Measurements from ENCODE around the gene SLC16A9.

The SLC16A9 gene

DNA sequence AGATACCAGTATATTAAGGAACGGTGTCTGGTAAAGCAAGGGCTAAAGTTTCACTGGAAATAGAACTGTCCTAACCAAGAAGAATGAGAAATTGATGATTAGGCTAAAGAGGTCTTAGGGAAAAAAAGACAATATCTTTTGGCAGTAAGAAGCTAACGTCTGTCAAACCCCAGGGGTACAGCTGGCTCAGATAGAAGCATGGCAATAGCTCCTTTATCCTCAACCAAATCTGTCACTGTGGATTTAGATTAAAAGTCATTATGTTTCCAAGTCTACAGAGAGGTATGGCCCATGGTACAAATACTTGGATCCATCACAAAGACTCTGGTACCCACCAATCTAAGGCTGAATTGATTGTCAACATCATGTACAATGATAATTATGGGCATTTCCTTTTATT is 8.6 kb upstream of the SLC16A9 start:
- no peak for DNase-seq

DNA sequence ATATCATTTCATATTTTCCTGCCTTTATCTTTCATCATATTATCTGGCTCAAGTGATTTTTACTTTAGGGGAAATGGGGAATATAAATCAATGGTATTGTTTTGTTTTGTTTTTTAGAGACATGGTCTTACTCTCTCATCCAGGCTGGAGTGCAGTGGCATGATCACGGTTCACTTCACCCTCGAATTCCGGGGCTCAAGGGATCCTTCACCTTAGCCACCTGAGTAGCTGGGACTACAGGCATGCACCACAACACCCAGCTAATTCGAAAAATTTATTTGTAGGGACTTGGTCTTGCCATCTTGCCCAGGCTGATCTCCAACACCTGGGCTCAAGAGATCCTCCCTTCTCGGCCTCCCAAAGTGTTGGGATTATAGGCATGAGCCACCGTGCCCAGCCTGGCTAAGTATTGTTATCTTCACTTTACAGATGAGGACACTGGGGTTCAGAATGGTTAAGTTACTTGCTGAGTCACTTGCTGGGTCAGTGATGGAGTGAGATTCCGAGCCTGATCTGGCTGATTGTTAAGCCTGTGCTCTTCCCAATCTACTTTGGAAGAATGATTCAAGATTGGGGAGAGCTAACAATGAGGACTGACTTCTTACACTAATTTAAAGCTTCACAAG is 3.7 kb upstream of the SLC16A9 start:
- no peak for DNase-seq

DNA sequence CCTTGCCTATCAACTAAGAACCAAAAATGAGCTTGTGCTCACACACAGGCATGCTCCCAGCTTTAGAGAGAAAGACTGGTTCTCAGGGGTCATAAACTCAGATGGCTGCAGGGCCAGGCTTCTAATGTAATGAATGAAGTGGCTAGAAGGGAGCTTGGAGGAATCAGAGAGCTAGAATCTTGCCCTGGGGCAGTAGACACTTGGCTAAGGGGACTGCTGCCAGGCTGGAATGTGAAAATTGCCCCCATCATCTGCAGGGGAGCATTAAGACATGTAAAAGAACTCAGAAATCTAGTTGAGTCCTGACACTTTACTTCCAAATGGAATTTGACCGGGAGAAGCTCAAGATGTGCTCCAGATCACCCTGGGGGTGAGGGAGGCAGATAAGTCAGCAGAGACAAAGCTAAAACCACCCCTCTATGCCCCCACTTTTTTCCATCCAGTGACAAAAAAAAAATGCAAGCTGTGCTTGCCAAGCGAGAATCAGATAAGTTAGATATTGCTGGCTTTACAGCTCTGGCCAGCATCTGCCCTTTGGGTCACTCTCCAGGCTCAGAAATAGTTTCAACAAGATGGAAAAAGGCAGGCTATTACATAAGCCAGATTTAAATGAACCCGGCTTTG is 2.3 kb upstream of the SLC16A9 start:
- no peak for DNase-seq

DNA sequence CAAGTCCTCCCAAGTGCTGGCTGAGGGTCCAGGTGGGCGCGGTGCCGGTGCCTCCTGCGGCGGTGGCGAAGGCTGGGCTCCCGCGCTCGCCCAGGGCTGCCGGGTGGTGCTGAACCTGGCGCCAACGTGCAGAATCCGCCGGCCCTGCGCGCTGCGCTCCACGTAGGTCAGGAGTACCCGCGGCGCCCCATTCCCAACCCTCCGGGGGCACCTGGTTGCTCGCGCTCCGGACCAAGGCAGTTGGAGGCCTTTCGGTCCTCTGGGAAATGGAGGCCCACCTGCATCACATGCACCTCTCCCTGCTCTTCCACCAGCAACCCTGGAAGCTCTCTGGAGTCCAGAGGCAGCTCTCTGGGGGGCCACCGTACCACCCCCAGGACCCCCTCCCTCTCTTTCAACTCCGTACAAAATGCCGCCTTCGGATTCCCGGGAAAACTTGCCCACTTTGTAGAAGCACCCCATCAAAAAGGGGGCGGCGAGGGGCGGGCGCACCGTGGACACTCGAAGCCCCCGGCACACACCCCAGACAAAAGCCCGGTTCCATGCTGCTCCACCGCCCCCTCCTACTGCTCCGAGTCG is 745 bp downstream of the SLC16A9 start:
- no peak for DNase-seq

DNA sequence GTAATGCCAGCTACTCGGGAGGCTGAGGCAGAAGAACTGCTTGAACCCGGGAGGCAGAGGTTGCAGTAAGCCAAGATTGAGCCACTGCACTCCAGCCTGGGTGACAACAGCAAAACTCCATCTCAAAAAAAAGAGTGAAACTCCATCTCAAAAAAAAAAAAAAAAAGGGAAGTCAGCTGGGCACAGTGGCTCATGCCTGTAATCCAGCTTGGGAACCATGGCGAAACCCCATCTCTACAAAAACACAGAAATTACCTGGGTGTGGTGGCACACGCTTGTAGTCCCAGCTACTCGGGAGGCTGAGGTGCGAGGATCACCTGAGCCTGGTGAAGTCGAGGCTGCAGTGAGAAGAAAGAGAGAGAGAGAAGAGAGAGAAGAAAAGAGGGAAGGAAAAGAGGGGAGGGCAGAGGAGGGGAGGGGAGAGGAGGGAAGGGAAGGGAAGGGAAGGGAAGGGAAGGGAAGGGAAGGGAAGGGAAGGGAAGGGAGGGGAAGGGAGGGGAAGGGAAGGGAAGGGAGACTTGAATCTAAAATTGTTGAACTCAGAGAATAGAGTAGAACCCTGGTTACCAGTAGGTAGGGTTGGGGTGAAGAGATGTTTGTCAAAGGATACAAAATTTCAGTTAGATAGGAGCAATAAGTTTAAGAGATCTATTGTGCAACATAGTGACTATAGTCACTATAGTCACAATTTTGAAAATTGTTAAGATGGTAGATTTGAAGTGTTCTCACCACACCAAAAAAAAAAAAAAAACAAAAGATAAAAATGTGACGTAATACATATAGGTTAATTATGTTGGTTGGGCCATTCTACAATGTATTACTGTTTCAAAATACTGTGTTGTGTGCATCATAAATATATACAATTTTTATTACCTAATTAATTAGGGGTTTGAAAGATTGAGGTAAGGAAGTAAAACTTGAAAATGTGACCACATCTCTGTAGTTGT is 2.5 kb downstream of the SLC16A9 start:
- DNase-seq = no peak

DNA sequence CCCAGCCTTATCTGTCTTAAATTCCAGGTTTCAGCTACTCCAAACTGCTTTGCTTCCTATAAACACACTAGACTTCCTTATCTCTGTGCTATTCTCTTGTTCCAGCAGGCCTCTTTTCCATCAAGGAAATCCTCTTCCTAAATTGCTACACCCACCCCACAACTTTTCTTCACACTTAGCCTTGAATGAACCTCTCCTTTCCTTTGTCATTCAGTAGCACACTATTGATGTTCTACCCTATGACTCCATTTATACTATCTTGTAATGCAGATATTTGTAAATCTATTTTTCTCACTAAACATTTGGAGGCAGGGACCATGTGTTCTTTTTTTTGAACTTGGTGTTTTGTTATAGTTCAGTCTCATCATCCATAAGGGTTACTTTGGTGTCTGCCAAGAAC is 3.7 kb downstream of the SLC16A9 start:
- DNase-seq = no peak

DNA sequence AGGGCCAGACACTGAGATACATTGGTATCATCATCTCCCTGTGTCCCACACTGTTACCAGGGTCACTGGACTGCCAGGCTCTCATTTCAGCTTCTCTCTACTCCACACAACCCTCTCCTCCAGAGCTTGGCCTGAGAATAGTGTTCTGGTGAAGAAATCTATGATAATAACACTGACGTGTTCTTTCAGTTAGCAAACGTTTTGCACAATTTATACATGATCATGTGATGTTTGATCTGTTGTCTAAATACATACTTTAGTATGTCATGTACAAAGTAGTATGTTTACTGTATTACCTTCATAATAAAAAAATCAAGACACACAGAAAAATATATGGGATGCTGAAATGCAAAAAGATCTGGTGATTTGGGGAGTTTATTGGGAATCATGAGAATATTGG is 5.0 kb downstream of the SLC16A9 start:
- no peak for DNase-seq

DNA sequence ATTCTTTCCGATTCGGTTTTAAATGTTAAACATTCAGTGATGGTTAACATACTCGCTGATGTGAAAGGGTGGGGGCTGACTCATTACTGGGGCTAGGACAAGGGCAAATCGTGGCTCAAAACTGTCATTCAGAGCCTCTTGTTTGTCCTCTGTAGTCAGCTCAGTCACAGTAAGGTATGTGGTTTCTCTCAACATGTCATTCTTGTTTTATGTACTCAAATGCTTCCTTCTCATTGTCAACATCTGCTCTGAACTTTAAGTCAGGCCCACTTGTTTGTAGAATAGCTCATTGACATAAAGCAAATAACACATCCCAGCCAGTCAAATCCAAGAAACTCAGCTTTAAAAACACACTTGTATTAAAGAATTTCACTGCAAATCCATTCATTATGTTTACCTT is 7.3 kb downstream of the SLC16A9 start:
- no peak for DNase-seq

DNA sequence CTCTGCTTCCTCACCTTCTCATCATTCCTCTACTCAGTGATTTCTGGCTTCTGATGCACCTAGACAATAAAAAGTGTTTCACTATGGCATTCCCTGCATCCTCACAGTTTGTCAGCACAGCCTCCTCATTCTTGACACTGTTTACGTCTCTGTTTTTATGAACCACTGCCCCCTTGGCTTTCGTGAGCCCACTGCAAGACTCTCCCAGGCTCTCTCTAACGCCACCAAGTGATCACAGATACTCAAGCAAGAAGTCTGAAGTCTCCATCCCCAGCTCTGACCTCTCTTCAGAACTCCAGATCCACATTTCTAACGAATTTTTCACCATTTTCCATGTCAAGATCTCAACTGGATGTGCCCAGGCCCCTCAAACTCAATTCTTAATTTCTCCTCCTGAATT is 8.9 kb downstream of the SLC16A9 start:
- no peak for DNase-seq

DNA sequence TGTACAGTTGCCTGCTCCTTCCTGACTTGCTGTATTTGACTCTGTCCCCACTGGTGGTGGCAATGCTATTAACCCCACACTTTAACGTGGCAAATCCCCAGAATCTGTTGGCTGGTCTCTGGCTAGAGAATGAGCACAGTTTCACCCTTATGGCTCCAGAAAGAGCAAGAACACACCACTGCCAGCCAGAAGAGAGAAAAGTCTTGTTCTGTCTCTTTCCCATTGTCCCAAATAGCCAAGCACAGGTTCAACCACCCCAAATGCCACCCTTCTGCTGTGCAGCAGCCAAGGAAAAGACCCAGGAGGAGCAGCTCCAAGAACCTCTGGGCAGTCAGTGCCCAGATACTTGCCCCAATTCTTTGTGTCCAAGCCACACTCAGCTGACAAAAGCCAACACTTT is 11.3 kb downstream of the SLC16A9 start:
- no peak for DNase-seq

DNA sequence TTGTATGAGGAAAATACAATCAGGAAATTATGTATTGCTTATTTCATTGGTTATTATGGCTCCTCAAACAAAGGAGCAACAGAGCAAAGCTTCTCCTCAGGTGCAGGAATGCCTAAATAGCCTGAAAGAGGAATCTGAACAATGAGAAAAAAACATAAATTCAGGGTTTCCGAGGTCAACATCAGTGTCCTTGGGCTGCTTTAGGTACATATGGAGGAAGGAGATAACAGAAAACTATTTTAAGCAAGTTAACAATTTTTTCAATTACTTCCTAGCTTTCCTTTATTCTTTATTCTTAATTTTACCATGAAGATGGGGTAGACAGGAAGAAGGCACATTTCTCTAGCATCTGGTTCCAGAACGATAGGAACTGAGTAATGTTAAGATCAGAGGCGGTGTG is 14.0 kb downstream of the SLC16A9 start:
- no peak for DNase-seq

DNA sequence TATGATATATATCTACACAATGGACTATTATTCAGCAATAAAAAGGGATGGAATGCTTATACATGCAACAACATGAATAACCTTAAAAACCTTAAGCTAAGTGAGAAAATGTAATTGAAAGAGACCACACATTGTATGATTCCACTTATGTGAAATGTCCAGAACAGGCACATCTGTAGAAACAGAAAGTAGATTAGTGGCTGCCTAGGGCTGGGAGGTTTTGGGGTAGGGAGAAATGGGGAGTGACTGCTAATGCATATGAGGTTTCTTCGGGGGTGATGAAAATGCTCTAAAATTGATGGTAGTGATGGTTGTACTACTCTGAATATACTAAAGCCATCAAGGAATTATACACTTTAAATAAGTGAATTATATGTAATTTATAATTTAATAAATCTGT is 14.7 kb downstream of the SLC16A9 start:
- DNase-seq = no peak

DNA sequence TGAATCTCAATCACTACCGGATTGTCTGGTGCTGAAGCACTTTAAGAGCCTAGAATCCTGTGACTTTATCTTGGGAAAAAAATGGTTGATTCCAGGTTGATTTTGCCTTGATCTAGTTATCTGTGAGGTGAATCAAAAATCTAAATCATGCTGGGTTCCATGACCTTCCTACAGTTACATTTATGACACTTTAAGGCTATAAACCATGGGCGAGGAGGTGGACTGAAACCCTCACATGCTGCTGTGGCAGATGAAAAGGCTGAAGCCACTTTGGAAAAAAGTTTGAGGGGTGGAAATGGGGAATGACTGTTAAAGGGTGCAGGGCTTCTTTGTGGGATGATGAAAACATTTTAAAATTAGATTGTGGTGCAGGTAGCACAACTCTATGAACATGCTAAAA is 17.5 kb downstream of the SLC16A9 start:
- DNase-seq = no peak

DNA sequence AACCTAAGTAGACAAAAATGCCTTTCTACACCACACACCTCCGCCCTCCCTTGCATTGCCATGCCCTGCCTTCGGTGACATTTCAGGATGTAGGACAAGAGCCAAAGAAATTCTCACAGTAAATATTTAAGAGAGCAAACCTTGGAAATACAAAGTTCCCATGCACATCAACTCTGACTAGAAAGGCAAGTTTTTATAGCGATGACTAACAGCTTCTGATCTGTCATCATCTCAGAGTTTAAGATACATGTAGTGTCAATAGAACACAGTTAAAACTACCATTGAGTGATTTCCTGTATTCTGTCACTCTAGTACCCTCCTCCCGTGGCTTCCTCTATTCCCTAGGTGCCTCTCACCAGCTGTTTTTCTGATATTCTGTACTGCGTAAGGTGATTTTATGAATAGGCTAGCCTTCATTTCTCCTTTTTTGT is 20.7 kb downstream of the SLC16A9 start:
- DNase-seq = no peak

DNA sequence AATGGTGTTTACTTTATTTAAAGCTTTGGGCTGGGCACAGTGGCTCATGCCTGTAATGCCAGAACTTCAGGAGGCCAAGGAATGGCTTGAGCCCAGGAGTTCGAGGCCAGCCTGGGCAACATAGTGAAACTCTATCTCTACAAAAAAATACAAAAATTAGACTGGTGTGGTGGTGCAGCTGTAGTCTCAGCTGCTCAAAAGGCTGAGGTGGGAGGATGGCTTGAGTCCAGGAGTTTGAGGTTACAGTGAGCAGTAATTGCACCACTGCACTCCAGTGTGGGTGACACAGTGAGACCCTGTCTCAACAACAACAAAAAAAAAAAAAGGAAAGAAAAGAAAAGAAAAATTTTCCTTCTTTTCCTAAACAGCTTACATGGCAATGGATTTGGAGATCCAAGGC is 22.0 kb downstream of the SLC16A9 start:
- DNase-seq = no peak

DNA sequence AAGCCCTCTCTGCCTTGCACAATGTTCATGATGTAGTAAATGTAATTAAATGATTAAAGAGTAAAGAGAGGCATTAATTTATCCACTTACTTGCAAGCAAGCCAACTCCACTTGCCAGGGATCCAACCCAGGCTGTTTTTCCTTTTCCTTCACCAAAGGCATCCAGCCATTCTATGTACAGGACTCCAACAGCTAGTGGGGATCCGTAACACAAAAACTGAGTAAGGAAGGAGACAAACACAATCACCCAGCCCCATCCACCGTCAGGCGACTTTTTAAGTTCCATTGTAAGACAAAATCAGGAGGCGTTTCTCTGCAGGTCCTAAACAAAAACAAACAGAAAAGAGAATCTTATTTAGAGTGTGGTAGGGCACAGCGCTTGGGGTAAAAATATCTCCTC is 25.6 kb downstream of the SLC16A9 start:
- no peak for DNase-seq

DNA sequence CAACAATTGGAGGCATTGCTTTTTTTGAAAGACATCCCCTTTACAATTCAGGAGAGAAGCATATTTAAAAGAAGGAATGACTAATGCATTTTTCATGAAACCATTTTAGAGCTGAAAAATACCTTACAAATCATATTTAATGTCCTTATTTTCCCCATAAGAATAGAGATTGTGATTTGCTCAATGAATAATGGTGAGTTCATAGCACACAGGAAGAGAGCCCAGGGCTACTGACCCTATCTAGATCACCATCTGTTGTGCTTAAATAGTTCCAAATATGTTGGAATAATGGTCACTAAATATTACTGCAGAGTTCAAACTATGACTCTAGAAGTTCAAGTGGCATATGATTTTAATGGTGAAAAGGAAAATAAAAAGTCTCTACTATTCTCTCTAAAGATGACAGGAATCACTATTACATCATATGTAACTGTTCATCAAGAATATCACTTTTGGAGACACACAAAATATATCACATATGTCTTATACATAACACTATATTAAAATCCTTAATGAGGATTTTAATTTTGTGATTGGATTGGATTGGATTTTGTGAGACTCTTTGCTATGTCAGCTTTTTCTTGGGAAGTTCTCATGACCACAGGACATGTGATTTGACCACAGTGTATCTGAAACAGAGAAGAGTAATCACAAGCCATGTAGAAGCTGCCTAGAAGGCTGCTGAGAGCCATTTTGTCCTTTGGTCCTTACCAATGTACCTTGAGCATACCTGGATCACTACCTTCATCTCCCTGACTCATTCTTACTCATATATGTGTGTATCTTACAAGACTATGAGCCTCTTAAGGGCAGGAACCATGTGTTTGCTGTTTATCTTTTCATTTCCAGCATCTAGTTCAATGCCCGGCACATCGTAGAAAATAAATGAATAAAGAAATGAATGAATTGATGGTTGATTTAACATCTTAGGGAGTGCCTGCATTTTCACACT is 26.4 kb downstream of the SLC16A9 start:
- DNase-seq = no peak

DNA sequence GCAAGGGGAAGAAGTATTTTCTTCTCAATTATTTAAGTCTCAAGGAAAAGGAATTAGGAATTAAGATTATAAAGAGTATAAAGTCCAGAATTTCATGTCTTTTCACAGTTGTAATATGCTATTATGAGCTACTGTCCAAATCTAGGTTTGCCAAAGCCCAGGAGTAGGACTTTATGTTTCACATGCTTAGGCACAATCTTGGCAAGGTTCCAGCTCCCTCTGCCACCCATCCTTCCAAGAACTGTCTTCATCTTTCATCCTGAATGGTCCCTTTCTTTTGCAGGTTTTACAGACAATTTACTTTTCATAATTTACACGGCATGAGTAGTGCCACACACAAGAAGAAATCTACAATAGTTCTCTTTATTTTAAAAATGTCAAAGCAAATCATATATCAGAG is 29.5 kb downstream of the SLC16A9 start:
- DNase-seq = no peak

DNA sequence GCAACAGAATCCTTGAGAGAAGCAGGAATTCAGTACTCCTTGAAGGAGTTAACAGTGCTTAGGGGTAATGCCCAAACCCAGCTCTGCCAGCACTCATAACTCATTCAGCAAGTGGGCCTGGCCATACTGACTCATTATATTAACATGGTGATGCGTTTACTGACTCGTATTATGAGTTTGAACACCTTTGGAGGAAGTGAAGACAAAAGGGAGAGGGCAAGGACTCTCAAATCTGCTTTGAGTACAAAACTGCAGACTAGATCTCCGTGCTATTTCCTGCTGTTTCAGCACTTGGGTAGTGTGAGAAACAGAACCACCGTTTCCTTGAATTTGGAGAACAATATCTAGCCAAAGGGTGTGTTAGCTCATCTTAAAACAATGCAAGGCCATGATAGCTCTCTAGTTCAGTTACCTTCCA is 30.8 kb downstream of the SLC16A9 start:
- no peak for DNase-seq

DNA sequence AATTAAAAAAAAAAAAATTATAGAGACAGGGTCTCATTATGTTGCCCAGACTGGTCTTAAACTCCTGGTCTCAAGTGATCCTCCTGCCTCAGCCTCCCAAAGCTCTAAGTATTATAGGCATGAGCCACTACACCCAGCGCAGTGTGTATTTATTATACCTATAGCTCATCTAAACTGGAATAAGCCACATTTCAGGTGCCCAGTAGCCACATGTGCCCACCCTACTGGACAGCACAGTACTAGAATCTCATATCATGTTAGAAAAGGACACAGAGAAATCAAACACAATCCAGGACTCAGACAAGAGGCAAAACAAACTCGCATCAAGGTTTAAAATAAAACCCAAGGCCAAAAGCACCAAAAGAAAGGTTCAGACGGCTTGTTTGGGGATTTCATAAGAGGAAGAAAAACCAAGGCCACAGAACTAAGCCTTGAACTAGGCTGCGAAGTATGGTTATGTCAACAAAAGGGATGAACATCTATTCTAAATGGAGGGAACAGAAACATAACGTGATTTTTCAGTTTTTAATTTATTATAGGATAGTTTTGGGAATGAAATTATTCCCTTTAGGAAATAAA is 32.3 kb downstream of the SLC16A9 start:
- no peak for DNase-seq

DNA sequence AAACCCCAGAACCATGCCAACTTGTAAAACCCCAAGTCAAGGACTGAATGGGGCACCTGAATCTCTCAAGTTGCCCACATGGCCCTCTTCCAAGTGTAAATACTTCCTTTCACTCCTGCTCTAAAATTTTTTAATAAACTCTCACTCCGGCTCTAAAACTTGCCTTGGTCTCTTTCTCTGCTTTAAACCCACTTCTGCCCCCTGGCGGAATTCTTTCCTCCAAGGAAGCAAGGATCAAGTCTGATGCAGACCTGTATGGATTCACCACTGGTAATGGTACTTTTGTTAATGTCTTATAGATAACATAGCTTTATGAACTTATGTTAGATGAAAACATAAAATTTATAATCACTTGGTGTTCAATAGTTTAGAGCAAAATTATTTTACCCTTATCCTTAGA is 33.8 kb downstream of the SLC16A9 start:
- no peak for DNase-seq

DNA sequence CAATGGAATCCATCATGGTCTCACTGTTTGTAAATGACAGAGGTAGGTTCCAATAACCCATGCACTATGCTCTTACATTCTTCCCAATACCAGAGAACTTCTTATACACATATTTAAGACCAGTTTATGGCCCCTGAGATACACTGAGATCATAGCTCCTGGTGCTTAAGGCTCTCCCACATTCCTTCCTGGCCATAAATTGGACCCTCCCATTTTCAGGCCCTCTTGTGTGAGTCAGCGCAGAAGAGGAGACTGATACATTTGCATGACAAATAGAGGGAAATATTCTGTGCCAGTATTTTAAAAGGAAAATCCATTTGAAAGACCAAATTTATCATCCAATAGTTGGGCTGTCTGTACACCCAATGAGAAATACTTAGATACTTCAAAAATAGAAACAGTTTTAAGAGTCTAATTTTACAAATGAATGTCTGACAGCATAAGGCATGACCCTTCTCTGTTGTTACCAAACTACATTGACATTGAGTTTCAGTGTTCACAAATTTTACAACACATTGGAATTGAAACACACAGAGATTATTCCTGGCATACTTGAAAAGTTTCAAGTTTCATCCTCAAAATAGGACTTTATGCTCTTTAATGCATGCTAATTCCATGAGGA is 35.3 kb downstream of the SLC16A9 start:
- no peak for DNase-seq
